Measurements from ENCODE around the gene ADGRG6. TPM values are rescaled to one million over a fixed set of nuclear protein-coding genes. Genes with fewer than 3 reads are reported as not detected.

ADGRG6 gene
- total RNA-seq, 2 donors from 2014 or later: 0.74 to 1.5 TPM

- H3K9me3 Mint-ChIP-seq: no peaks in the 10 kb centered on the region
- H3K27me3 Mint-ChIP-seq (ENCODE audit: low read depth): peaks cover 10% of the 10 kb centered on the region
- no peak for DNase-seq
- H3K4me1 Mint-ChIP-seq (ENCODE audit: low read depth): no peaks in the 10 kb centered on the region
- no peaks in the 10 kb centered on the region for H3K36me3 Mint-ChIP-seq (ENCODE audit: insufficient read depth in 2 of 2)
- no peak overlapping the region for H3K4me3 Mint-ChIP-seq
- no peak overlapping the region for H3K27ac Mint-ChIP-seq
- ATAC-seq (replicated peaks in 1 of 2): no peak
These were observed 65.3 kb downstream of the ADGRG6 start for GRCh38 chr6:142367061-142367460.

- no peak overlapping the region for H3K4me3 Mint-ChIP-seq
These were observed 65.8 kb downstream of the ADGRG6 start for GRCh38 chr6:142367501-142368018.

GRCh38 chr6:142369266-142369665, 67.5 kb downstream of the ADGRG6 start:
- Mint-ChIP-seq H3K27me3 (ENCODE audit: low read depth) (peaks cover 6% of the 10 kb centered on the region), H3K36me3 (ENCODE audit: insufficient read depth in 2 of 2) (no peaks in the 10 kb centered on the region), H3K4me1 (ENCODE audit: low read depth) (no peaks in the 10 kb centered on the region), H3K4me3 (no peak overlapping the region), H3K27ac (no peak overlapping the region), H3K9me3 (no peaks in the 10 kb centered on the region)
- DNase-seq: no peak
- ATAC-seq (replicated peaks in 1 of 2): no peak

More at GRCh38 chr6:142367501-142368018, 65.8 kb downstream of the ADGRG6 start:
- H3K36me3 Mint-ChIP-seq (ENCODE audit: insufficient read depth in 2 of 2): no peaks in the 10 kb centered on the region
- peaks cover 6% of the 10 kb centered on the region for H3K27me3 Mint-ChIP-seq (ENCODE audit: low read depth)
- H3K4me1 Mint-ChIP-seq (ENCODE audit: low read depth): no peaks in the 10 kb centered on the region
- no peaks in the 10 kb centered on the region for H3K9me3 Mint-ChIP-seq
- H3K27ac Mint-ChIP-seq: no peak overlapping the region
- no peak for ATAC-seq (replicated peaks in 1 of 2)
- no peak for DNase-seq

GRCh38 chr6:142372348-142372747, 70.5 kb downstream of the ADGRG6 start:
- Mint-ChIP-seq H3K4me3 (no peak overlapping the region), H3K36me3 (ENCODE audit: insufficient read depth in 2 of 2) (no peaks in the 10 kb centered on the region), H3K4me1 (ENCODE audit: low read depth) (no peaks in the 10 kb centered on the region), H3K27me3 (ENCODE audit: low read depth) (no peaks in the 10 kb centered on the region), H3K27ac (no peak overlapping the region), H3K9me3 (no peaks in the 10 kb centered on the region)
- DNase-seq (no peak), ATAC-seq (replicated peaks in 1 of 2) (no peak)

GRCh38 chr6:142373268-142374090, 71.7 kb downstream of the ADGRG6 start:
- H3K36me3 Mint-ChIP-seq (ENCODE audit: insufficient read depth in 2 of 2): no peaks in the 10 kb centered on the region
- no peaks in the 10 kb centered on the region for H3K27me3 Mint-ChIP-seq (ENCODE audit: low read depth)
- no peaks in the 10 kb centered on the region for H3K4me1 Mint-ChIP-seq (ENCODE audit: low read depth)
- no peak for DNase-seq
- H3K27ac Mint-ChIP-seq: no peak overlapping the region
- H3K4me3 Mint-ChIP-seq: no peak overlapping the region
- ATAC-seq (replicated peaks in 1 of 2): no peak
- no peaks in the 10 kb centered on the region for H3K9me3 Mint-ChIP-seq

GRCh38 chr6:142374091-142374770, 72.4 kb downstream of the ADGRG6 start:
- H3K27ac Mint-ChIP-seq: no peak overlapping the region
- no peaks in the 10 kb centered on the region for H3K36me3 Mint-ChIP-seq (ENCODE audit: insufficient read depth in 2 of 2)

GRCh38 chr6:142374965-142375733, 73.3 kb downstream of the ADGRG6 start:
- ATAC-seq (replicated peaks in 1 of 2) (no peak), DNase-seq (no peak)
- no peaks in the 10 kb centered on the region for H3K27me3 Mint-ChIP-seq (ENCODE audit: low read depth)
- no peaks in the 10 kb centered on the region for H3K36me3 Mint-ChIP-seq (ENCODE audit: insufficient read depth in 2 of 2)
- no peak overlapping the region for H3K4me3 Mint-ChIP-seq
- no peaks in the 10 kb centered on the region for H3K4me1 Mint-ChIP-seq (ENCODE audit: low read depth)
- no peaks in the 10 kb centered on the region for H3K9me3 Mint-ChIP-seq
- H3K27ac Mint-ChIP-seq: no peak overlapping the region

More at GRCh38 chr6:142374091-142374770, 72.4 kb downstream of the ADGRG6 start:
- no peaks in the 10 kb centered on the region for H3K4me1 Mint-ChIP-seq (ENCODE audit: low read depth)
- DNase-seq (no peak), ATAC-seq (replicated peaks in 1 of 2) (no peak)
- no peaks in the 10 kb centered on the region for H3K27me3 Mint-ChIP-seq (ENCODE audit: low read depth)
- H3K9me3 Mint-ChIP-seq: no peaks in the 10 kb centered on the region
- H3K4me3 Mint-ChIP-seq: no peak overlapping the region

GRCh38 chr6:142376115-142376514, 74.3 kb downstream of the ADGRG6 start:
- Mint-ChIP-seq H3K27ac (no peak overlapping the region), H3K9me3 (no peaks in the 10 kb centered on the region), H3K36me3 (ENCODE audit: insufficient read depth in 2 of 2) (no peaks in the 10 kb centered on the region), H3K4me3 (no peak overlapping the region), H3K27me3 (ENCODE audit: low read depth) (no peaks in the 10 kb centered on the region), H3K4me1 (ENCODE audit: low read depth) (no peaks in the 10 kb centered on the region)
- no peak for DNase-seq
- ATAC-seq (replicated peaks in 1 of 2): no peak

- Mint-ChIP-seq H3K27ac (no peak overlapping the region), H3K4me1 (ENCODE audit: low read depth) (no peaks in the 10 kb centered on the region), H3K36me3 (ENCODE audit: insufficient read depth in 2 of 2) (no peaks in the 10 kb centered on the region), H3K4me3 (no peak overlapping the region), H3K27me3 (ENCODE audit: low read depth) (no peaks in the 10 kb centered on the region), H3K9me3 (no peaks in the 10 kb centered on the region)
- ATAC-seq (replicated peaks in 1 of 2) (no peak), DNase-seq (no peak)
These were observed 75.1 kb downstream of the ADGRG6 start for GRCh38 chr6:142376800-142377496.

GRCh38 chr6:142377497-142377848, 75.7 kb downstream of the ADGRG6 start:
- Mint-ChIP-seq H3K9me3 (no peaks in the 10 kb centered on the region), H3K36me3 (ENCODE audit: insufficient read depth in 2 of 2) (no peaks in the 10 kb centered on the region), H3K27me3 (ENCODE audit: low read depth) (no peaks in the 10 kb centered on the region), H3K27ac (no peak overlapping the region), H3K4me3 (no peak overlapping the region), H3K4me1 (ENCODE audit: low read depth) (no peaks in the 10 kb centered on the region)
- DNase-seq (no peak), ATAC-seq (replicated peaks in 1 of 2) (no peak)

- H3K9me3 Mint-ChIP-seq: no peaks in the 10 kb centered on the region
- no peak overlapping the region for H3K4me3 Mint-ChIP-seq
- DNase-seq (no peak), ATAC-seq (replicated peaks in 1 of 2) (no peak)
- no peaks in the 10 kb centered on the region for H3K4me1 Mint-ChIP-seq (ENCODE audit: low read depth)
- H3K36me3 Mint-ChIP-seq (ENCODE audit: insufficient read depth in 2 of 2): no peaks in the 10 kb centered on the region
- no peak overlapping the region for H3K27ac Mint-ChIP-seq
- no peaks in the 10 kb centered on the region for H3K27me3 Mint-ChIP-seq (ENCODE audit: low read depth)
These were observed 76.5 kb downstream of the ADGRG6 start for GRCh38 chr6:142378138-142378875.

GRCh38 chr6:142380626-142381025, 78.8 kb downstream of the ADGRG6 start:
- no peaks in the 10 kb centered on the region for H3K9me3 Mint-ChIP-seq
- no peaks in the 10 kb centered on the region for H3K4me1 Mint-ChIP-seq (ENCODE audit: low read depth)
- no peaks in the 10 kb centered on the region for H3K27me3 Mint-ChIP-seq (ENCODE audit: low read depth)
- H3K4me3 Mint-ChIP-seq: no peak overlapping the region
- no peak overlapping the region for H3K27ac Mint-ChIP-seq
- DNase-seq (no peak), ATAC-seq (replicated peaks in 1 of 2) (no peak)
- no peaks in the 10 kb centered on the region for H3K36me3 Mint-ChIP-seq (ENCODE audit: insufficient read depth in 2 of 2)

Data from activated T-cell treated with anti-CD3 and anti-CD28 coated beads, Interleukin-2, amount 50 U/mL, for 72 hours (primary cell).